Left lung (tissue), 10 donors: ENCODE data around the gene PRDX1. TPM values are rescaled to one million over a fixed set of nuclear protein-coding genes. Genes with fewer than 3 reads are reported as not detected.
"Not testable (repeated sequence)": the region's sequence is repeated elsewhere in the genome, so short reads cannot be mapped to it uniquely, and the experiment has no call there.

Source experiments
- ATAC-seq: fragments of 200-7000 bp; cut with Tn5 transposase; one replicate; pipeline ENCODE4 v1.9.1; 2020; ENCODE audit warnings: moderate library complexity
- DNase-seq, 4 donors: peaks; one replicate each; pipeline ENCODE4 v3.0.0-alpha.2; 2013 to 2020
- H3K27ac ChIP-seq, 2 donors: fragments of 200-600 bp; sonication (generic) in 1 of 2; one replicate each; pipeline versions ENCODE4 v1.5.0 to v1.8.0; 2020 to 2021
- H3K27me3 ChIP-seq, 2 donors: fragments of 200-600 bp; sonication (generic) in 1 of 2; one replicate each; pipeline versions ENCODE4 v1.5.0 to v1.8.0; 2020 to 2021
- H3K36me3 ChIP-seq, 2 donors: fragments of 200-600 bp; sonication (generic) in 1 of 2; one replicate each; pipeline versions ENCODE4 v1.5.0 to v1.8.0; 2020 to 2021
- H3K4me1 ChIP-seq, 2 donors: fragments of 200-600 bp; one replicate each; pipeline ENCODE4 v1.8.0; 2021
- H3K4me3 ChIP-seq, 2 donors: fragments of 200-600 bp; sonication (generic) in 1 of 2; one replicate each; pipeline versions ENCODE4 v1.5.0 to v1.8.0; 2020 to 2021; ENCODE audit warnings: mild to moderate bottlenecking in 1 of 2
- H3K9me3 ChIP-seq, 2 donors: fragments of 200-600 bp; sonication (generic) in 1 of 2; one replicate each; pipeline versions ENCODE4 v1.5.0 to v1.8.0; 2020 to 2021
- intact Hi-C, 2 donors: fragments of 100-400 bp; cut with DNase I; formaldehyde crosslinking; loops; one replicate each; pipeline versions ENCODE4 v1.11.2 to v1.14.2; 2022
- polyA plus RNA-seq, 6 donors: library from polyadenylated mRNA; unstranded; fragments of 120-200 nt; gene quantifications; one replicate each; pipeline ENCODE4 v1.2.1, GENCODE V29; 2013; ENCODE audit not compliant: insufficient read length in 6 of 6
- total RNA-seq, 2 donors: library from RNA; stranded (reverse); fragmentation: NEBNext Ultra II Directional; extraction: Animal tissue kit (Norgen Biotek cat#: 25700); gene quantifications; one replicate each; pipeline ENCODE4 v1.2.1, GENCODE V29; 2021
- TF ChIP-seq, protein P1 (sequence below), 2 donors: fragments of 200-600 bp; sonication (generic) in 1 of 2; IDR thresholded peaks; one replicate each; pipeline versions ENCODE4 v1.5.0 to v1.8.0; 2021; ENCODE audit warnings: antibody characterized with exemption in 2 of 2
- donor health status: DM: no; HTN: yes; CAD: no.
- donor health status: DM: no; HTN: no; CAD: no.

Gene PRDX1
- total and polyA plus RNA-seq, 8 donors, result 190 to 579 (median 247) TPM

DNA sequence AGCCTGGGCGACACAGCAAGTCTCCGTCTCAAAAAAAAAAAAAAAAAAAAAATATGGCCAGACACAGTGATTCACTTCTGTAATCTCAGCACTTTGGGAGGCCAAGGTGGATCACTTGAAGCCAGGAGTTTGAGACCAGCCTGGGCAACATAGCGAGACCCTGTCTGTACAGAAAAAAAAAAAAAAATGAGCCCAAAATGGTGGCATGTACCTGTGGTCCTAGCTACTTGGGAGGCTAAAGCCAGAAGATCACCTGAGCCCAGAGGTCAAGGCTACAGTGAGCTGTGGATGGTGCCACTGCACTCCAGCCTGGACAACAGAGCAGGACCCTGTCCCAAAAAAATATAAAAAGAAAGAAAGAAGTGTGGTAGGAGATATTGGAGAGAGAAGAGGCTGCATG, 29.0 kb downstream of the PRDX1 start:
- DNase-seq (no peak), ATAC-seq (no peak)
- H3K36me3 ChIP-seq, result no peaks in the 10 kb centered on the region
- no peaks in the 10 kb centered on the region for H3K27me3 ChIP-seq
- no peak overlapping the region for H3K27ac ChIP-seq
- no peaks in the 10 kb centered on the region for H3K9me3 ChIP-seq
- TF ChIP-seq, protein P1, sequence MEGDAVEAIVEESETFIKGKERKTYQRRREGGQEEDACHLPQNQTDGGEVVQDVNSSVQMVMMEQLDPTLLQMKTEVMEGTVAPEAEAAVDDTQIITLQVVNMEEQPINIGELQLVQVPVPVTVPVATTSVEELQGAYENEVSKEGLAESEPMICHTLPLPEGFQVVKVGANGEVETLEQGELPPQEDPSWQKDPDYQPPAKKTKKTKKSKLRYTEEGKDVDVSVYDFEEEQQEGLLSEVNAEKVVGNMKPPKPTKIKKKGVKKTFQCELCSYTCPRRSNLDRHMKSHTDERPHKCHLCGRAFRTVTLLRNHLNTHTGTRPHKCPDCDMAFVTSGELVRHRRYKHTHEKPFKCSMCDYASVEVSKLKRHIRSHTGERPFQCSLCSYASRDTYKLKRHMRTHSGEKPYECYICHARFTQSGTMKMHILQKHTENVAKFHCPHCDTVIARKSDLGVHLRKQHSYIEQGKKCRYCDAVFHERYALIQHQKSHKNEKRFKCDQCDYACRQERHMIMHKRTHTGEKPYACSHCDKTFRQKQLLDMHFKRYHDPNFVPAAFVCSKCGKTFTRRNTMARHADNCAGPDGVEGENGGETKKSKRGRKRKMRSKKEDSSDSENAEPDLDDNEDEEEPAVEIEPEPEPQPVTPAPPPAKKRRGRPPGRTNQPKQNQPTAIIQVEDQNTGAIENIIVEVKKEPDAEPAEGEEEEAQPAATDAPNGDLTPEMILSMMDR (IDR thresholded peaks at IDR 0.05), result no peak
- intact Hi-C loops, result loop anchor here in 1 of 2 donors (5.0 to 10.0 kb wide), 3 partner anchors 130 to 478 kb away; partner anchors contain the start of genes HECTD3 and UROD
- no peak overlapping the region for H3K4me3 ChIP-seq
- peaks cover 5 to 24% of the 10 kb centered on the region in 2 donors for H3K4me1 ChIP-seq

GRCh38 chr1:45491487-45492260, 30.0 kb downstream of the PRDX1 start:
- intact Hi-C loops, result loop anchor here in 1 of 2 donors (5.0 to 10.0 kb wide), 3 partner anchors 129 to 477 kb away; partner anchors contain the start of genes HECTD3 and UROD
- H3K4me3 ChIP-seq, result peak overlapping the region; percentile 77 to 90
- H3K36me3 ChIP-seq, result no peaks in the 10 kb centered on the region
- ATAC-seq, result no peak
- TF ChIP-seq, protein P1 (IDR thresholded peaks at IDR 0.05), result no peak
- no peaks in the 10 kb centered on the region for H3K27me3 ChIP-seq
- H3K9me3 ChIP-seq, result no peaks in the 10 kb centered on the region
- H3K4me1 ChIP-seq, result peaks cover 5 to 24% of the 10 kb centered on the region in 2 donors
- DNase-seq, result no peak
- peak overlapping the region; percentile 60 to 81 for H3K27ac ChIP-seq

- Histone ChIP-seq H3K27ac (peak within 1 kb of the TSS; percentile 76 to 81), H3K9me3 (no peaks in the 10 kb centered on the region), H3K4me3 (peak within 1 kb of the TSS; percentile 77 to 90), H3K4me1 (peaks cover 5 to 24% of the 10 kb centered on the region in 2 donors), H3K36me3 (no peaks in the 10 kb centered on the region), H3K27me3 (no peaks in the 10 kb centered on the region)
- intact Hi-C loops, result loop anchor here in 1 of 2 donors (5.0 to 10.0 kb wide), 3 partner anchors 129 to 476 kb away; partner anchors contain the start of genes HECTD3 and UROD
- ATAC-seq (peak; percentile 98), DNase-seq (peak; percentile 96 to 99 (median 98))
- TF ChIP-seq, protein P1 (IDR thresholded peaks at IDR 0.05), result peak; percentile 15 to 50
Observed at GRCh38 chr1:45490626-45491486, 30.8 kb downstream of the PRDX1 start, which contains the start of gene TESK2. Gene TESK2, minus strand, starts transcription at chr1:45491163. Its CDS starts 33,378 bp downstream, at chr1:45457785.

- DNase-seq, result peak in 2 of 4 donors; percentile 16 to 39
- ATAC-seq, result peak; percentile 3
- Histone ChIP-seq H3K9me3 (no peaks in the 10 kb centered on the region), H3K4me1 (peaks cover 5 to 24% of the 10 kb centered on the region in 2 donors), H3K36me3 (no peaks in the 10 kb centered on the region), H3K27ac (peak overlapping the region; percentile 76 to 81), H3K4me3 (peak overlapping the region; percentile 77 to 90), H3K27me3 (no peaks in the 10 kb centered on the region)
- TF ChIP-seq, protein P1 (IDR thresholded peaks at IDR 0.05), result no peak
- intact Hi-C loops, result loop anchor here in 1 of 2 donors (5.0 to 10.0 kb wide), 3 partner anchors 128 to 475 kb away; partner anchors contain the start of genes HECTD3 and UROD
Observed at GRCh38 chr1:45490121-45490625, 31.5 kb downstream of the PRDX1 start.

- peak overlapping the region in 1 of 2 donors; percentile 90 for H3K4me3 ChIP-seq
- DNase-seq, intact Hi-C loops: not testable (repeated sequence)
Observed at GRCh38 chr1:45489379-45489778, 32.3 kb downstream of the PRDX1 start.

More at GRCh38 chr1:45489379-45489778, 32.3 kb downstream of the PRDX1 start:
- H3K9me3 ChIP-seq, H3K27ac ChIP-seq, ATAC-seq, H3K36me3 ChIP-seq, H3K27me3 ChIP-seq: not testable (repeated sequence)
- H3K4me1 ChIP-seq, result peaks cover 5 to 24% of the 10 kb centered on the region in 2 donors
